Astrocyte of the cerebellum (primary cell): ENCODE results near the gene RAD51B.
"Not testable (repeated sequence)": the region's sequence is repeated elsewhere in the genome, so short reads cannot be mapped to it uniquely, and the experiment has no call there.

ENCODE experiments used
- DNase-seq: peaks from one replicate; pipeline ENCODE4 v3.0.0-alpha.2; 2011; ENCODE audit warnings: low read depth
- H3K4me3 ChIP-seq: 2 replicates; pipeline ENCODE4 v1.5.1; 2011; ENCODE audit warnings: mild to moderate bottlenecking, low read depth, low read length, moderate library complexity
- in situ Hi-C: cut with HindIII; loops from 2 replicates; pipeline ENCODE4 v1.10.0; 2017; ENCODE audit warnings: low sequenced_read_pairs
- TF ChIP-seq, protein P1 (sequence below): IDR thresholded peaks from 2 replicates; pipeline ENCODE4 v1.5.1; 2012; ENCODE audit warnings: low read length, low read depth, moderate library complexity, mild to moderate bottlenecking; ENCODE audit errors: missing control alignments

Gene RAD51B

DNA sequence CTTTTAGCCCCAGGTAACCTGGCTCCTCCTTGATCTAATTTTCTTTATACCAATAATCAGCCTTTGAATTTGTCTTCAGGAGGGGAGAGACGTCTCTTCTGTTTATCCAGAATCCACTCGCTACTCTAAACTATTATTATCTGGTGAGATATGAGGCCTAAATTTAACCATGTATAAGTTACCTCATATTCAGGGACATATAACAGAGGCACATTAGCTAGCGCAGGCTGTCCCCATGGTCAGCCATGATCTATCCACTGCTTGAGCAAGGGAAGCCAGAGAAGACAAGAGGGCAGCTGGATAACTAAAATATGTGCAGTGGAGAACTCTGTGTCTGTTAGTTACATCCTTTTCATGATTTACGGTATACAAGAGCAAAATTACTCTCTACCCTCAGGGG lies 481.0 kb downstream of the RAD51B start:
- in situ Hi-C loops, result no loop called here
- no peak overlapping the region for H3K4me3 ChIP-seq
- TF ChIP-seq, protein P1, sequence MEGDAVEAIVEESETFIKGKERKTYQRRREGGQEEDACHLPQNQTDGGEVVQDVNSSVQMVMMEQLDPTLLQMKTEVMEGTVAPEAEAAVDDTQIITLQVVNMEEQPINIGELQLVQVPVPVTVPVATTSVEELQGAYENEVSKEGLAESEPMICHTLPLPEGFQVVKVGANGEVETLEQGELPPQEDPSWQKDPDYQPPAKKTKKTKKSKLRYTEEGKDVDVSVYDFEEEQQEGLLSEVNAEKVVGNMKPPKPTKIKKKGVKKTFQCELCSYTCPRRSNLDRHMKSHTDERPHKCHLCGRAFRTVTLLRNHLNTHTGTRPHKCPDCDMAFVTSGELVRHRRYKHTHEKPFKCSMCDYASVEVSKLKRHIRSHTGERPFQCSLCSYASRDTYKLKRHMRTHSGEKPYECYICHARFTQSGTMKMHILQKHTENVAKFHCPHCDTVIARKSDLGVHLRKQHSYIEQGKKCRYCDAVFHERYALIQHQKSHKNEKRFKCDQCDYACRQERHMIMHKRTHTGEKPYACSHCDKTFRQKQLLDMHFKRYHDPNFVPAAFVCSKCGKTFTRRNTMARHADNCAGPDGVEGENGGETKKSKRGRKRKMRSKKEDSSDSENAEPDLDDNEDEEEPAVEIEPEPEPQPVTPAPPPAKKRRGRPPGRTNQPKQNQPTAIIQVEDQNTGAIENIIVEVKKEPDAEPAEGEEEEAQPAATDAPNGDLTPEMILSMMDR, result no peak
- no peak for DNase-seq

DNA sequence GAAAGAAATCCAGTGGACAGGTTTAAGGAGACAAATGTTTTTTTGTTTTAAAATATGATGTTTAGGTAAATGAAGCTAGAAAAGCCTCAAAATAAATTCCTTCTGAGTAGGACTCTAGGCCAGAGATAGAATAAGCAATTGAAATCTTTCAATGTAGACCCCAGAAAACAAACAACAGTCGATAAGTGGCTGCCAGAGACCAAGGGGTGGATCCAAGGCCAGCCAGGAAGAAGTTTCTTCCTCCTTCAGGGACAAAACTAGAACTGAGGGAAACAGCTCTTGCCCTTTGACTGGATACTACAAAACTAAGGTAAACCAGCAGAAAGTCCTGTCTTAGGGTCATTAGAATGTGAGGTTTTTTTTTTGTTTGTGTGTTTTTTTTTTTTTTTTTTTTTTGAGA lies 481.6 kb downstream of the RAD51B start:
- no peak overlapping the region for H3K4me3 ChIP-seq
- in situ Hi-C loops, result no loop called here
- TF ChIP-seq, protein P1, result no peak
- no peak for DNase-seq

DNA sequence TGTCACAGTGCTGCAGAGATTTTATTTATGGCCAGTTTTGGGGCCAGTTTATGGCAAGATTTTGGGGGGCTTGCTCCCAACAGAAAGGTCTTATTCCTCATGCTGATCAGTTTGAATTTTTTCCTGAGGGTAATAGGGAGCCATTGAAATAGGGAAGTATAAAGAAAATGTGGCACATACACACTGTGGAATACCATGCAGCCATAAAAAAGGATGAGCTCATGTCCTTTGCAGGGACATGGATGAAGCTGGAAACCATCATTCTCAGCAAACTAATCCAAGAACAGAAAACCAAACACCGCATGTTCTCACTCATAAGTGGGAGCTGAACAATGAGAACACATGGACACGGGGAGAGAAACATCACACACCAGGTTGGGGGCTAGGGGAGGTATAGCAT lies 483.4 kb downstream of the RAD51B start:
- in situ Hi-C loops, H3K4me3 ChIP-seq, DNase-seq: not testable (repeated sequence)

DNA sequence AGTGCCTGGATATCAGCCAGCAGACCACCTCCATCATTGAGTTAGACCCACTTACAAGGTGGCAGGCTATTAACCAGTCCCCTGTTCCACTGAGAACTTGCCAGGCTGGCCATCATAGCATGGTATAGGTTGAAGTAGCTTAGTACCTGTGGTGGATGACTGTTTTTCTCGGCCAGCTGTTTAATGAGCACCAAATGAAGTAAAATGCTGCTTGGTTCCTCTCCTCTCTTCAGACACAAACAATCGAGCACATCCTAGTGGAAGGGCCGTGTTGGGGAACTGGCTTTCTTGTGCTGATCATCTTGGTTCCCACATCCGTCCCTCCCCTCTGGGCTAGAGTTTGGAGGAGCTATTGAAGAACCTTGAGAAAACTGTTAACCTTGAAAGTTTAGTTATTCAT lies 486.2 kb downstream of the RAD51B start:
- H3K4me3 ChIP-seq, result no peak overlapping the region
- in situ Hi-C loops, result no loop called here
- no peak for DNase-seq
- TF ChIP-seq, protein P1, result no peak

DNA sequence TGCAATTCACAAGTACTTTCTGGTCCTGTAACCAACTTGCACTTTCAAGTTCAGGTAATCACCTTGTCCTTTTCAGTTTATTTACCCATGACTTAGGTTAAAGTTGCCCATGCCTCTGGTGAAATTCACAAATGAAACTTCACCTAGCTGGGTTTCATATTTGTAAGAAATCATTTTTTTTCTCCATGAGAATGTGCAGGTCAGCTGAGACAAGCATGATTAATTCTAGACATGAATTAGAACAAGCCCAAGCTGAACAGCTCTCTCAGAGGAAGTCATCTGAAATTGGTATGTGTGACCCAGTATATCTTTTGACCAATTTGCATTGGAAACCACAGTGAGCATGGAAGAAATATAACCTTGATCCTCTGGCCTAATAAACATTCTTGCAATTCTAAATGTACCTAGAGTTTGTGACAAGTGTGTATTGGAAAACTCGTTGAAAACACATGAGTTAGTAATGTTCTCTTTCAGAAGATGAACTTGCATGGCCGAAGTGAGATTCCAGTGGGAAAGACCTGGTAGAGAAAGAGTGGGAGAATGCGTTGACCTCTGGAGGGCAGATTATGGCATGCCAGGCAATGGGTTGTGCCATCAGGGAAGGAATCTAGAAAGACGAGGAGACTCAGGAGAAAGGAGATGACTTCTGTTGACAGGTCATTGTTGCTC lies 486.8 kb downstream of the RAD51B start:
- TF ChIP-seq, protein P1, result no peak
- H3K4me3 ChIP-seq, result no peak overlapping the region
- in situ Hi-C loops, result no loop called here
- no peak for DNase-seq

DNA sequence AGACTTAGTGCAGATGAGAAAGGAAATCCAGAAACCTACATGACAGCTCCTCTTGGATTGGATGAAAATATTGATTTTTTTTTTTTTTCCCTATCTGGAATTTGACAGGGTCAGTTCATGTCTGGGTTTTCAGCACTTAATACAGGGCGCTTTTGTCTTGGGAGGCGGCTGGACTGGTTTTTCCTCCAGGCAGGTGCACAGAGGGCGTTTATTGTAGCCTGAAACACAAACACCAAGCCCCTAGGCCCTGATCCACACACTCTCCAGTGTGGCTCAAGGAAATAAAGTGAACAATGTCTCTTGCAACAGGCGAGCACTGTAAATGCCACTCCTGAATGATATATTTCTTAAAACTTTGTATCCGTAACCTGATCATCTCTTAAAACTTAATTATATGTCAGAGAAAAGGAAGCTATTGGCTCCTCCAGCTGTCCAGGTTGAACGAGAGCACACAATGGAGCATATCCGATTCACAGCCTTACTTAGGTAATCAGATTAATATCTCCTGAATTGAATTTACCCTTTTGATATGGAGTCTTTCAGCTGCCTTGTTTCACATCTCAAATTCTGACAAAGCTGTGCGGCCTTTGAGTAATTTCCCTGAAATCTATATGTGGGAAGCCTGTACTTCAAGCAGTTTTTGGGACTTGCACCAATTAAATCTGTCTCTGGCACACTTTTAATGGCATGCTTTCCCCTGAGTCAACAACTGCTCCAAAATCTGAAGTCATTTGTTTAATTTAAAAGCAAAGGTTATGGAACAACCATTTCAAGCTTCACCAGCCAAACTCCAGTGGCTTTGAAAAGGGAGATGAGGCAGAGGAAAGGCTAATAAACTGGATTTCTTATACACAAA lies 487.6 kb downstream of the RAD51B start:
- DNase-seq, result no peak
- TF ChIP-seq, protein P1, result no peak

DNA sequence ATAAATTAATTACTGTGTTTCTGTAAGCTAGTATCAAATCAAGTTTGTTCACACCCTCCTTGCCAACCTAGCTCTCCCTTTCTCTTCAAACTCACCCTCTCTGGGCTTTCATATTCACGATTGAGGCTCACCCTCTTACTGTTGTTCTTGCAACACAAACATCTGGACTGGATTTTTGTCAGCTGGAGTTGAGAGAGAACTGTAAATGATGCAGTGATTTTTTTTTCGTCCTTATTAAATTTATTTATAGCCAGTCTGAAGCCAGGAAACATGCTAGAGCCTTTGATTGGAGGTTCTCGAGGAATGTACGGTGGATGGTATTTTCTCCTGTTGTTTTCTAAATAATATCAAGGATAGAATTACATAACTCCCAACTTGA lies 488.2 kb downstream of the RAD51B start:
- no peak overlapping the region for H3K4me3 ChIP-seq
- TF ChIP-seq, protein P1, result no peak
- in situ Hi-C loops, result no loop called here
- no peak for DNase-seq

More for the DNA sequence above, 487.6 kb downstream of the RAD51B start:
- in situ Hi-C loops, result no loop called here
- H3K4me3 ChIP-seq, result no peak overlapping the region
